DMS114 treated with DMSO at 0.1 percent for 48 hours (cell line): ENCODE results near the gene PTDSS2.
"Not testable (repeated sequence)": the region's sequence is repeated elsewhere in the genome, so short reads cannot be mapped to it uniquely, and the experiment has no call there.

Source experiments
- DNase-seq: peaks from one replicate; lab custom pipeline; 2025; ENCODE audit not compliant: unreplicated experiment; lab: John Stamatoyannopoulos, UW

PTDSS2 gene

GRCh38 chr11:429931-430456 lies 20.1 kb upstream of the PTDSS2 start:
- DNase-seq, result no peak

- no peak for DNase-seq
Measured at GRCh38 chr11:431921-432320, 18.2 kb upstream of the PTDSS2 start.

GRCh38 chr11:432501-433100 lies 17.5 kb upstream of the PTDSS2 start:
- no peak for DNase-seq

GRCh38 chr11:433111-433510 lies 17.0 kb upstream of the PTDSS2 start:
- DNase-seq, result no peak

GRCh38 chr11:433641-434040 lies 16.4 kb upstream of the PTDSS2 start:
- no peak for DNase-seq

GRCh38 chr11:434496-434895 lies 15.6 kb upstream of the PTDSS2 start:
- DNase-seq, result no peak

- not testable (repeated sequence) for DNase-seq
Measured at GRCh38 chr11:434999-435740, 14.9 kb upstream of the PTDSS2 start.

GRCh38 chr11:437228-437870 lies 12.7 kb upstream of the PTDSS2 start:
- DNase-seq, result no peak

- DNase-seq, result no peak
Measured at GRCh38 chr11:438101-438844, 11.8 kb upstream of the PTDSS2 start.

- no peak for DNase-seq
Measured at GRCh38 chr11:439315-440064, 10.6 kb upstream of the PTDSS2 start.

- no peak for DNase-seq
Measured at GRCh38 chr11:440065-441042, 9.7 kb upstream of the PTDSS2 start.

- DNase-seq, result no peak
Measured at GRCh38 chr11:441043-441417, 9.0 kb upstream of the PTDSS2 start.

GRCh38 chr11:441418-442274 lies 8.4 kb upstream of the PTDSS2 start, which contains the start of gene ANO9:
ANO9 (minus strand) TSS chr11:442011; CDS start chr11:441926, 85 bp downstream.
- no peak for DNase-seq

- DNase-seq, result no peak
Measured at GRCh38 chr11:442611-443081, 7.4 kb upstream of the PTDSS2 start.

- no peak for DNase-seq
Measured at GRCh38 chr11:443542-444199, 6.4 kb upstream of the PTDSS2 start.

- no peak for DNase-seq
Measured at GRCh38 chr11:444396-445144, 5.5 kb upstream of the PTDSS2 start.
